ENCODE results near the gene TM9SF3.

TM9SF3 gene

DNA sequence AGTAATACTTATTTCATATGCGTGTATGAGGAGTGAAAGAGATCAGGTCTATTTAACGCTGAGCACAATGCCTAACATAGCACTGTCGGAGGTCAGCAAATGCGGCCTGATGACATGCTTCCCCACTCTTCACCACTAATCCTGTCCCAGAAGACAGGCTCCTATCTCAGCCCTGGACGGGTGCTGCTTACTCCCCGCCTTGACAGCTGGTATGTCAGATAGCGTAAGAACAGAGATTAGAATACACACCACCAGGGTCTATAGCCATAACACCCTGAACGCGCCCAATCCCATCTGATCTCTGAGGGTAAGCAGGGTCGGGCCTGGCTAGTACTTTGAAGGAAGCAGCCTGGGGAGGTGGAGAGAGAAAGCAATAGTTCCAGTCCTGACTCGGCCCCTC lies 32.3 kb upstream of the TM9SF3 start:
- Histone ChIP-seq H3K4me2 (no peak overlapping the region), H3K27ac (no peak overlapping the region), H3K4me3 (no peak overlapping the region), H4K20me1 (peaks cover 63 to 100% (median 98%) of the 10 kb centered on the region in 11 experiments), H3K9me3 (replicated peaks in 1 of 11) (no peaks in the 10 kb centered on the region), H3K27me3 (no peaks in the 10 kb centered on the region), H3K36me3 (peaks cover 100% of the 10 kb centered on the region in 11 experiments), H3K4me1 (no peaks in the 10 kb centered on the region), H3K9ac (no peak overlapping the region)
- no peak for TF ChIP-seq Cebpa-rat (IDR thresholded peaks at IDR 0.05)

DNA sequence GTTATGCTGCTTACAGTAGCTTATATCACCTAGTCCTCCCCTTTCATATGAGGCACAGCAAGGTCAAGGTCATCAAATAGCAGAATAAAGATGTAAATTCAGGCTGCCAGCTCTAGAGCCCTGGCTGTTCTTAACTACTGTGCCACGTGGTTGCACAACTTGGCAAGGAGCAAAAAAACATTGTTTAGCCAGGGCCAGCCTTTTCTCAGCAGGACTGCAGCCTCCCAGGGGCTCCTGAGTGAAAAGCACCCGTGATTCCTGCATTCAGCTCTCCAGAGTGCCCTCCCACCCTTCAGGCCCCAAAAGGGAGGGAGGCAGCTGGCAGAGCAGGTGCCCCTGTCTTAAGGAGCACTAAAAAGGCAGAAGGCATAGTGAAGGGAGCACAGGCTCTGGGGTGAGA lies 31.8 kb upstream of the TM9SF3 start:
- no peak for TF ChIP-seq Cebpa-rat (IDR thresholded peaks at IDR 0.05)
- no peak overlapping the region for H3K27ac ChIP-seq
- H3K27me3 ChIP-seq = no peaks in the 10 kb centered on the region
- H3K9me3 ChIP-seq (replicated peaks in 1 of 11) = no peaks in the 10 kb centered on the region
- no peak overlapping the region for H3K4me2 ChIP-seq
- H3K9ac ChIP-seq = no peak overlapping the region
- peaks cover 59 to 100% (median 98%) of the 10 kb centered on the region in 11 experiments for H4K20me1 ChIP-seq
- no peaks in the 10 kb centered on the region for H3K4me1 ChIP-seq
- peaks cover 100% of the 10 kb centered on the region in 11 experiments for H3K36me3 ChIP-seq
- H3K4me3 ChIP-seq = no peak overlapping the region

DNA sequence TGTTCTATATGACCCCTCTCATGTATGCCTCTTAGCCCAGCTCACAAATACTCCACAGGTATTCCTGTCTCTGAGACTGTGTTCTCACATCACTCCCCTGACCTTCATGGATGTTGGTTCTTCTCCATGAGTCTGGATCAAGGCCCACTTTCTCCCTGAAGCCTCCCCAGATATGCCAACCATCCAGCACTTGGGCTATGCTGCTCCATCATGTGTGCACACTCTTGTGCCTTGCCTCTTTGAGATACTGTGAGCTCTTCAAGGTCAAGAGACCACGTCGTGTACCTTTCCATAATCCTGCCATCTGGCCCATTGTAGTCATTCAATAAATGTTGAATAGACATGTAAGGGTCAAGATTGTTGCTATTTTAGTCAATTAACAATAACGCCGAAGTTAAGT lies 30.1 kb upstream of the TM9SF3 start:
- no peak overlapping the region for H3K27ac ChIP-seq
- H3K9ac ChIP-seq = no peak overlapping the region
- no peaks in the 10 kb centered on the region for H3K9me3 ChIP-seq (replicated peaks in 1 of 11)
- peaks cover 52 to 100% (median 96%) of the 10 kb centered on the region in 11 experiments for H4K20me1 ChIP-seq
- peaks cover 99 to 100% (median 99%) of the 10 kb centered on the region in 11 experiments for H3K36me3 ChIP-seq
- no peaks in the 10 kb centered on the region for H3K4me1 ChIP-seq
- no peak overlapping the region for H3K4me2 ChIP-seq
- H3K4me3 ChIP-seq = no peak overlapping the region
- no peaks in the 10 kb centered on the region for H3K27me3 ChIP-seq
- no peak for TF ChIP-seq Cebpa-rat (IDR thresholded peaks at IDR 0.05)

GRCh38 chr10:96614515-96614914 lies 27.7 kb upstream of the TM9SF3 start:
- Histone ChIP-seq H3K9ac (no peak overlapping the region), H3K4me2 (no peak overlapping the region), H3K36me3 (peaks cover 99 to 100% (median 99%) of the 10 kb centered on the region in 11 experiments), H4K20me1 (peaks cover 27 to 100% (median 95%) of the 10 kb centered on the region in 11 experiments; a peak in 21 of 22 replicates), H3K27ac (peak overlapping the region in 1 of 11 experiments; percentile 10; a peak in 2 of 22 replicates), H3K27me3 (no peaks in the 10 kb centered on the region), H3K9me3 (replicated peaks in 1 of 11) (no peaks in the 10 kb centered on the region), H3K4me3 (no peak overlapping the region), H3K4me1 (peaks cover 0 to 15% (median 7%) of the 10 kb centered on the region in 10 experiments; a peak in 7 of 20 replicates)
- no peak for TF ChIP-seq Cebpa-rat (IDR thresholded peaks at IDR 0.05)

- H3K4me3 ChIP-seq = no peak overlapping the region
- H3K27ac ChIP-seq = 0 out of 22 replicates have a peak overlapping the region, but pooled peaks of 1 of the 11 experiments have one; percentile 10
- H3K27me3 ChIP-seq = no peaks in the 10 kb centered on the region
- peaks cover 0 to 22% (median 13%) of the 10 kb centered on the region in 10 experiments; a peak in 11 of 20 replicates for H3K4me1 ChIP-seq
- no peaks in the 10 kb centered on the region for H3K9me3 ChIP-seq (replicated peaks in 1 of 11)
- H3K36me3 ChIP-seq = peaks cover 99 to 100% (median 99%) of the 10 kb centered on the region in 11 experiments
- peaks cover 18 to 100% (median 95%) of the 10 kb centered on the region in 11 experiments; a peak in 21 of 22 replicates for H4K20me1 ChIP-seq
- TF ChIP-seq Cebpa-rat (IDR thresholded peaks at IDR 0.05) = no peak
- H3K9ac ChIP-seq = no peak overlapping the region
- no peak overlapping the region for H3K4me2 ChIP-seq
These were observed 26.8 kb upstream of the TM9SF3 start for GRCh38 chr10:96613576-96613975.

GRCh38 chr10:96612055-96612830 lies 25.4 kb upstream of the TM9SF3 start:
- TF ChIP-seq Cebpa-rat (IDR thresholded peaks at IDR 0.05) = no peak
- Histone ChIP-seq H3K27ac (no peak overlapping the region), H3K9me3 (replicated peaks in 1 of 11) (no peaks in the 10 kb centered on the region), H4K20me1 (peaks cover 14 to 100% (median 95%) of the 10 kb centered on the region in 11 experiments; a peak in 20 of 22 replicates), H3K9ac (no peak overlapping the region), H3K4me2 (no peak overlapping the region), H3K27me3 (no peaks in the 10 kb centered on the region), H3K4me1 (peaks cover 0 to 35% (median 22%) of the 10 kb centered on the region in 10 experiments; a peak in 12 of 20 replicates), H3K36me3 (peaks cover 99 to 100% (median 99%) of the 10 kb centered on the region in 11 experiments), H3K4me3 (no peak overlapping the region)

- no peak overlapping the region for H3K9ac ChIP-seq
- no peak overlapping the region for H3K4me2 ChIP-seq
- no peak overlapping the region for H3K27ac ChIP-seq
- H3K9me3 ChIP-seq (replicated peaks in 1 of 11) = no peaks in the 10 kb centered on the region
- peaks cover 16 to 100% (median 92%) of the 10 kb centered on the region in 11 experiments; a peak in 20 of 22 replicates for H4K20me1 ChIP-seq
- H3K36me3 ChIP-seq = peaks cover 99 to 100% (median 99%) of the 10 kb centered on the region in 11 experiments
- H3K4me1 ChIP-seq = peaks cover 0 to 50% (median 34%) of the 10 kb centered on the region in 10 experiments; a peak in 12 of 20 replicates
- no peak overlapping the region for H3K4me3 ChIP-seq
- H3K27me3 ChIP-seq = no peaks in the 10 kb centered on the region
- no peak for TF ChIP-seq Cebpa-rat (IDR thresholded peaks at IDR 0.05)
These were observed 24.0 kb upstream of the TM9SF3 start for GRCh38 chr10:96610817-96611216.

DNA sequence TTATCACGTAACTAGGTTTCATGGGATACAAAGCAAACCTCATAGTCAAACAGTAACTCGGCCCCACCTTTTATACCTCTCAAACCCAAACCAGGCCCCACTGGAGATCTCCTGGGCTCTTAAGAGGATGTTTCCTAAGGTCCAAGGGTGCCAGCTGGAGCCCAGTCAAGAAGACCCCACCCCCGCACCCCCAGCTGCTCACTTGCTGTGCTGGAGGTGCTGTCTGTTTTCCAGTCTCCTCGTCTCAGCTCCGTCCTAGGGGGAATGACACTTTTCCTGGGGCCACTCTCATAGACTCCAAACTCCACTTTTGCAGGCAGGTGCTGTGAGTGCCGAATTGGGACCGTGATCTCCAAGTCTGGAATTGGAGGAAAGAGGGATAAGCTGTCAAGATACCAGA lies 22.7 kb upstream of the TM9SF3 start:
- Histone ChIP-seq H3K9me3 (replicated peaks in 1 of 11) (no peaks in the 10 kb centered on the region), H3K36me3 (peaks cover 99 to 100% (median 99%) of the 10 kb centered on the region in 11 experiments), H3K4me1 (peaks cover 0 to 57% (median 42%) of the 10 kb centered on the region in 10 experiments; a peak in 15 of 20 replicates), H3K27me3 (no peaks in the 10 kb centered on the region), H3K27ac (no peak overlapping the region), H3K4me2 (0 out of 22 replicates have a peak overlapping the region, but pooled peaks of 1 of the 11 experiments have one; percentile 9), H4K20me1 (peaks cover 14 to 100% (median 86%) of the 10 kb centered on the region in 11 experiments; a peak in 20 of 22 replicates), H3K9ac (no peak overlapping the region), H3K4me3 (no peak overlapping the region; a peak in 1 of 20 replicates)
- no peak for TF ChIP-seq Cebpa-rat (IDR thresholded peaks at IDR 0.05)

DNA sequence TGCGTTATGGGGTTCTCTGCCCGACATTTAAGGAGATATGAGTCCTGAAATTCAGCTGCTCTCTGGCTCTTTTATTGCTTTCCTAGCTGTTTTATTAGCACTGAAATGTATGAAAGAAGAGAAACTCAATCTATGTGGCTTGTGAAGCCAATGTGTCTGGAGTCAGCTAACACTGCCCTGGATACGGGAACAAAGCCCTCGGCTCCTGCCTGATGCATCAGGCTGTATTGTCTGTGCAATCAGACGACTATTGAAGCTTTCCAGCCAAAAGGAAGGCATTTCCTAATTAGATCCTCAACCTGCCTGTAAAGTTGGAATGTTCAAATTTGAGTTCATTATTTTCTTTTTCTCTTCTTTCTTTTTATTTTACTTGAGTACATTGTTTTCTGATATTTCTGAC lies 22.0 kb upstream of the TM9SF3 start:
- no peaks in the 10 kb centered on the region for H3K9me3 ChIP-seq (replicated peaks in 1 of 11)
- no peak overlapping the region for H3K4me3 ChIP-seq
- H3K4me1 ChIP-seq = peaks cover 0 to 64% (median 49%) of the 10 kb centered on the region in 10 experiments; a peak in 15 of 20 replicates
- H3K36me3 ChIP-seq = peaks cover 99 to 100% (median 99%) of the 10 kb centered on the region in 11 experiments
- H3K27ac ChIP-seq = no peak overlapping the region
- no peak for TF ChIP-seq Cebpa-rat (IDR thresholded peaks at IDR 0.05)
- peaks cover 14 to 100% (median 86%) of the 10 kb centered on the region in 11 experiments; a peak in 19 of 22 replicates for H4K20me1 ChIP-seq
- no peak overlapping the region for H3K9ac ChIP-seq
- peak overlapping the region in 7 of 11 experiments; percentile 4 to 67 (median 41); a peak in 9 of 22 replicates for H3K4me2 ChIP-seq
- H3K27me3 ChIP-seq = no peaks in the 10 kb centered on the region
